Activated CD8-positive, alpha-beta T cell treated with anti-CD3 and anti-CD28 coated beads for 36 hours (primary cell): Measurements from ENCODE around the gene SURF1. TPM values are rescaled to one million over a fixed set of nuclear protein-coding genes. Genes with fewer than 3 reads are reported as not detected.
A peak's percentile ranks its signal among the peaks of the same experiment; 100 is the strongest.
"Not testable (repeated sequence)": the region's sequence is repeated elsewhere in the genome, so short reads cannot be mapped to it uniquely, and the experiment has no call there.

Experiments used
- ATAC-seq: fragments of 200-7000 bp; cut with Tn5 transposase; one replicate; pipeline ENCODE4 v1.10.0; 2021; ENCODE audit warnings: mild to moderate bottlenecking, moderate library complexity
- CTCF ChIA-PET: fragments of 350-600 bp; sonication (Branson Sonifier 250); formaldehyde crosslinking; loops from one replicate; lab custom pipeline; 2021; ENCODE audit warnings: antibody characterized with exemption; lab: Charles Lee
- POLR2A ChIA-PET: fragments of 350-600 bp; sonication (Branson Sonifier 250); formaldehyde crosslinking; loops from one replicate; lab custom pipeline; 2021; ENCODE audit warnings: antibody characterized with exemption; lab: Charles Lee
- DNase-seq: peaks from one replicate; pipeline ENCODE4 v3.0.0-alpha.2; 2020
- H3K27ac Mint-ChIP-seq: one replicate; pipeline ENCODE4 v1.8.0; 2021; ENCODE audit warnings: mild to moderate bottlenecking, mixed read lengths
- H3K27me3 Mint-ChIP-seq: one replicate; pipeline ENCODE4 v1.8.0; 2021; ENCODE audit warnings: mixed read lengths
- H3K36me3 Mint-ChIP-seq: one replicate; pipeline ENCODE4 v1.8.0; 2021; ENCODE audit warnings: low read depth, mixed read lengths
- H3K4me1 Mint-ChIP-seq: one replicate; pipeline ENCODE4 v1.8.0; 2021; ENCODE audit warnings: low read depth, mixed read lengths
- H3K4me3 Mint-ChIP-seq: one replicate; pipeline ENCODE4 v1.8.0; 2021; ENCODE audit warnings: mild to moderate bottlenecking, moderate library complexity, mixed read lengths
- H3K9me3 Mint-ChIP-seq: one replicate; pipeline ENCODE4 v1.8.0; 2021; ENCODE audit warnings: mixed read lengths
- CTCF ChIP-seq: fragments of 200-600 bp; IDR thresholded peaks from one replicate; pipeline ENCODE4 v1.8.0; 2022; ENCODE audit warnings: antibody characterized with exemption, mild to moderate bottlenecking
- intact Hi-C: fragments of 100-400 bp; cut with micrococcal nuclease; formaldehyde crosslinking; loops from one replicate; pipeline ENCODE4 v1.10.0; 2022
- total RNA-seq, 2 experiments: library from RNA; stranded (reverse); gene quantifications; one replicate each; pipeline ENCODE4 v1.2.3, GENCODE V29; 2021

SURF1 gene
- total RNA-seq, 2 experiments from 2014 or later: 22.1 to 25.3 TPM

- ATAC-seq: no peak
- H3K4me3 Mint-ChIP-seq: no peak overlapping the region
- H3K27me3 Mint-ChIP-seq: no peaks in the 10 kb centered on the region
- TF ChIP-seq CTCF: peak; percentile 35
- CTCF ChIA-PET: interaction anchor here (0.7 kb wide), 1 partner anchor 20 kb away, joined by 3 read pairs; the partner anchor contains the start of gene STKLD1
- H3K27ac Mint-ChIP-seq: no peak overlapping the region
- POLR2A ChIA-PET: interaction anchor here (0.7 to 1.6 kb wide), 2 partner anchors 10 to 147 kb away, joined by 3 read pairs; no protein-coding TSS in a partner anchor
- intact Hi-C loops: no loop called here
- DNase-seq: peak; percentile 25
- H3K9me3 Mint-ChIP-seq: no peaks in the 10 kb centered on the region
- peaks cover 1% of the 10 kb centered on the region for H3K36me3 Mint-ChIP-seq
- H3K4me1 Mint-ChIP-seq: peaks cover 2% of the 10 kb centered on the region
Measured at GRCh38 chr9:133396952-133397351, 40.7 kb upstream of the SURF1 start.

DNA sequence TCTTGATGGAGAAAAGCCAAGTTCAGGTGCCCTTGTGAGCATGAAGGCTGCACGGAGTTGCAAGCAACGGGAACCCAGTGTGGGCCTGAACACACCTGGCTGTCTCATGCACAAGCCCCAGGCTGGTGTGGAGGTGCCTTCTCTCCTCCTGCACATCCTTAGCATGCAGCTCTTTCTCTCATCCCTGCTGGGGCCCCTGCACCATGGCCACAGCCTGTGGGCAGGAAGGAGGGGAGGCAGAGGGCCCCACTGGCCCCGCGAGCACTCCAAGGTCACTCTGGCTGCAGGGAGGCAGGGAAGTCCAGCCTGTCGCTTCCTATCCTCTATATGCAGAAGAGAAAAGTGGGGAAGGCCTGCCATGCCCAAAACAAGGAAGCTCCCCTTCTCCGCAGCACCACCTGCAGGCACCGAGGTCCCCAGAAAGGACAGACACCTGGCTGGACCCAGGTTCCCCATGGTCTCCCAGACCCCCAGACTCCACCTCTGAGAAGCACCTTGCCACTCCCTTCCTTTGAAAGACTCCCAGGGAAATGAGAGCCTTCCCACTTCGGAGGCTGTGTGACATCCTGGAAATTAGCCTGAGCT, 38.5 kb upstream of the SURF1 start:
- intact Hi-C loops: no loop called here
- peaks cover 2% of the 10 kb centered on the region for H3K4me1 Mint-ChIP-seq
- no peak for TF ChIP-seq CTCF
- no peak for ATAC-seq
- ChIA-PET CTCF (interaction anchor here (1.2 to 1.9 kb wide), 4 partner anchors 11 to 92 kb away, joined by 3 to 7 read pairs (median 4); partner anchors contain the start of genes SURF1 and SURF2), POLR2A (interaction anchor here (1.3 to 2.3 kb wide), 3 partner anchors 8 to 23 kb away, joined by 3 to 7 read pairs (median 4); partner anchors contain the start of gene REXO4)
- H3K9me3 Mint-ChIP-seq: no peaks in the 10 kb centered on the region
- no peak overlapping the region for H3K27ac Mint-ChIP-seq
- peaks cover 1% of the 10 kb centered on the region for H3K27me3 Mint-ChIP-seq
- H3K4me3 Mint-ChIP-seq: no peak overlapping the region
- no peak for DNase-seq
- H3K36me3 Mint-ChIP-seq: no peaks in the 10 kb centered on the region

DNA sequence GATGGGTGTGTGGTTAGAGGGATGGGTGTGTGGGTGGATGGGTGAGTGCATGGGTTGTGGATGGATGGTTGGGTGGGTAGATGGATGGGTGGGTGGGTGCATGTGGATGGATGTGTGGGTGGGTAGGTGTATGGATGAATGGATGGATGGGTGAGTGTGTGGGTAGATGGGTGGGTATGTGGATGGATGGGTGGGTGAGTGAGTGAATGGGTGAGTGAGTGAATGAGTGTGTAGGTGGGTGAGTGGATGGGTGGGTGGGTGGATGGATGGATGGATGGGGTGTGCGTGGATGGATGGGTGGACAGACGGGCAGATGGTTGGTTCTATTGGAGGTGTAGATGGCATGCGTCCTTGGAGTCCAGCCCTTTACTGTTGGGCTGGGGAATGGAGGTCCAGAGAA, 37.1 kb upstream of the SURF1 start:
- Mint-ChIP-seq H3K27ac (no peak overlapping the region), H3K4me3 (no peak overlapping the region), H3K27me3 (peaks cover 3% of the 10 kb centered on the region), H3K4me1 (peaks cover 2% of the 10 kb centered on the region), H3K9me3 (no peaks in the 10 kb centered on the region), H3K36me3 (no peaks in the 10 kb centered on the region)
- CTCF ChIA-PET: no interaction called here
- POLR2A ChIA-PET: no interaction called here
- no peak for TF ChIP-seq CTCF
- ATAC-seq: no peak
- intact Hi-C loops: no loop called here
- DNase-seq: no peak

DNA sequence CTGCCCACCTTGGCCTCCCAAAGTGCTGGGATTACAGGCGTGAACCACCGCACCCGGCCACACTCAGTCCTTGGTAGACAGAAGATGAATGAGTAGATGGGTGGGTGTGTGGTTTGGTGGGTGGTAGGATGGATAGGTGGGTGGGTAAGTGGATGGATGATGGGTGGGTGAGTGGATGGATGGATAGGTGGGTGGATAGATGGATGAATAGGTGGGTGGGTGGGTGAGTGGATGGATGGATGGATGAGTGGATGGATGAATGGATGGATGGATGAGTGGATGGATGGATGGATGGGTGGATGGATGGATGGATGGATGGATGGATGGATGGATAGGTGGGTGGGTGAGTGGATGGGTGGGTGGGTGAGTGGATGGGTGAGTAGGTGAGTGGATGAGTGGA, 36.0 kb upstream of the SURF1 start:
- POLR2A ChIA-PET: not testable (repeated sequence)

DNA sequence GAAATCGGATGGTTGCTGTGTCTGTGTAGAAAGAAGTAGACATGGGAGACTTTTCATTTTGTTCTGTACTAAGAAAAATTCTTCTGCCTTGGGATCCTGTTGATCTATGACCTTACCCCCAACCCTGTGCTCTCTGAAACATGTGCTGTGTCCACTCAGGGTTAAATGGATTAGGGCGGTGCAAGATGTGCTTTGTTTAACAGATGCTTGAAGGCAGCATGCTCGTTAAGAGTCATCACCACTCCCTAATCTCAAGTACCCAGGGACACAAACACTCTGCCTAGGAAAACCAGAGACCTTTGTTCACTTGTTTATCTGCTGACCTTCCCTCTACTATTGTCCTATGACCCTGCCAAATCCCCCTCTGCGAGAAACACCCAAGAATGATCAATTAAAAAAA, 35.2 kb upstream of the SURF1 start:
- H3K9me3 Mint-ChIP-seq, H3K4me3 Mint-ChIP-seq, ATAC-seq, H3K27me3 Mint-ChIP-seq, CTCF ChIA-PET, H3K4me1 Mint-ChIP-seq, H3K36me3 Mint-ChIP-seq, H3K27ac Mint-ChIP-seq, intact Hi-C loops, DNase-seq, POLR2A ChIA-PET: not testable (repeated sequence)

More for the DNA sequence above, 36.0 kb upstream of the SURF1 start:
- H3K36me3 Mint-ChIP-seq, DNase-seq, intact Hi-C loops, CTCF ChIA-PET, H3K27me3 Mint-ChIP-seq, H3K4me1 Mint-ChIP-seq, H3K4me3 Mint-ChIP-seq, H3K9me3 Mint-ChIP-seq, ATAC-seq, H3K27ac Mint-ChIP-seq: not testable (repeated sequence)

DNA sequence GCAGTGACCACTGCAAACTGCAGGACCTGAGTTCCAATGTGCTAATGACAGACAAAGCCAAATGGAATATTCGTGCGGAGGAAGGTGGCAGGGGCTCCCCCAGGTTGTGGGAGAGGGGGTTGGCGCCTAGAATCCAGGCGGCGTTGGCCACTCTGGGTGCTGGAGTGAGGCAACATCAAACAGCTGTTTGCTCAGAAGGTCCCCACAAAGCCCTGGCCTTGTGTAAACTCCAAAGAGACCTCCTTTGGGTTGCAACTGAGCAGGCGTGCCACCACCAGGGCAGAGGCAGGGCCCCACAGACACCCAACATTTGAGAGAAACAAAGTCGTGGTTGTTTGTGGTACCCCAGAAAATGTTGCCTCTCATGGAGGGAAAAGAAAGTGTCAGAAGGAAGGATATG, 34.4 kb upstream of the SURF1 start:
- Mint-ChIP-seq H3K4me1 (no peaks in the 10 kb centered on the region), H3K27me3 (peaks cover 3% of the 10 kb centered on the region), H3K27ac (no peak overlapping the region), H3K36me3 (no peaks in the 10 kb centered on the region), H3K9me3 (no peaks in the 10 kb centered on the region), H3K4me3 (no peak overlapping the region)
- ChIA-PET CTCF (no interaction called here), POLR2A (no interaction called here)
- intact Hi-C loops: no loop called here
- ATAC-seq (no peak), DNase-seq (no peak)
- TF ChIP-seq CTCF: no peak
